ENCODE results near the gene LRMDA.

The LRMDA gene

DNA sequence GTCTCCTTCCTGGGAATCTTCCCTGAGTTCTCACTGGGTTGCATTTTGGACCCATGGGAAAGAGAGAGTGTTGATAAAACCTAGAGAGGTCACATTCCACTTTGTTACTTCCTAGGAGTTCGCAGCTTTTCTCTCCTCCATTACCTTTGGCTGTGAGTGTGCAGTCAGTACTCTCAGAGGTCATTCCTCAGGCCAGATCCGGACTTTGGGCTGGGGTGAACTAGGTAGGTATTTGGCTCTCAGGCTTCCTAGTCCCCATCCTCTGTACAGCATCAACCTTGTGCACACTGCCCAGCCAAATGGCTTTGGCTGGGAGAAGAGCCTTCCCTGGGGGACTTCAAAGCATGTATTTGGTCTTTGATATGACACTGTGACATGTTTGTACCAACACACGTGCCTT, 508.1 kb downstream of the LRMDA start:
- DNase-seq = no peak

DNA sequence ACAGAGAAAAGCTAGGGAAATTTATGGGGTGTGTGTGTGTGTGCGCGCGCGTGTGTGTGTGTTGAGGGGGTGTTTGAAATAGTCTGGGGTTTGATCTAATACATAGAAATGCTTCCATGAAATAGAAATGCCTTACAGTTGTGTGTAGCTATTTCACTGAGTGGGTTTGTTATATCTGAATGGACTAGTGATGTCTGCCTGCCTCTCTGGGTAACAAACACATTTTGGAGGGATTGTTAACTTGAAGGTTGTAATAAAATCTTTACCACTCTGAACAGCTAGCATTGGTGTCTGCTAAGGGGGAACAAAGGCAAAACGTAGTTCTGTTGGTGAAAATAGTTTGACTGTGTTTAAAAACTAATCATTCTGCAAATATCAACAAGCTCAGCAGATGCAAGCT, 509.3 kb downstream of the LRMDA start:
- DNase-seq = no peak

DNA sequence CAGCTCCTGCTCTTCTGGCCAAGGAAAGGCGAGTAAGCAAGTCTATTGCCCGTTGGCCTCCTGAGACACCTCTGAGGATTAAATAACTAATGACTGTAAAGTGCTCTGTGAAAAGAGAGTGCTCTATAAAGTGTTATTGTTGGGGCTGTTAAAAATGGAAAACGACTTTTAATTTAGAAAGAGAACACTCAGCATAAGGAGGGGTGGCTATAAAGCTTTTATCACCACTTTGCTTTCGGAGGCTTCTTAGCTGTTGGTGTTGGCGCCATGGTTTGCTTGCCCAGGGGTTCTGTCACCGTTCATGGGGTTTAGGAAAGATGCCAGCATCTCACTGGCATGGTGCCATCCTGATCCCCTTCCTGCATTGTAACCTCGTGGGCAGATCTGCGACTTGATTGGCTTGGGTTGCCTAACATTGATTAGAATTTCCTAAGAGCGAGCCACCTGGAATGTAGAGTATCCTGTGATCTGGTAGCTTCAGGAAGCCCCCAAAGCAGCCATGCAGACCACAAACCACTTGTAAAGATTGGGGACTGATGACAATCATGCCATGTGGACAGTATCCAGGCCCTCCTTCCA, 509.9 kb downstream of the LRMDA start:
- DNase-seq = peak; percentile 39

DNA sequence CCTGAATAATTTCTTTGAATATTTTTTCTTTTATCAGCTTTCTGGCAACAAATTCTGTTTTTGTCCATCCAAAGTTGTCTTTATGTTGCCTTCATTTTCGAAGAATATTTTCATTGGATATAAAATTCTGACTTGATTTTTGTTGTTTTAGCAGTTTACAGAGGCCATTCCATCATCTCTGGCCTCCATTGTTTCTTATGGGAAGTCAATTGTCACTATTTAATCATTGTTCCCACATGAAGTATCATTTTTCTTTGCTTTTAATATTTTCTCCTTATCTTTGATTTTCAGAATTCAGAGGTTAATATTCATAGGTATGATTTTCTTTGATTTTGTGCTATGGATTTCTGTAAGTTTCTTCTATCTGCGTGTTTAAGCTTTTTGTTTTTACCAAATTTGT, 512.6 kb downstream of the LRMDA start:
- no peak for DNase-seq

DNA sequence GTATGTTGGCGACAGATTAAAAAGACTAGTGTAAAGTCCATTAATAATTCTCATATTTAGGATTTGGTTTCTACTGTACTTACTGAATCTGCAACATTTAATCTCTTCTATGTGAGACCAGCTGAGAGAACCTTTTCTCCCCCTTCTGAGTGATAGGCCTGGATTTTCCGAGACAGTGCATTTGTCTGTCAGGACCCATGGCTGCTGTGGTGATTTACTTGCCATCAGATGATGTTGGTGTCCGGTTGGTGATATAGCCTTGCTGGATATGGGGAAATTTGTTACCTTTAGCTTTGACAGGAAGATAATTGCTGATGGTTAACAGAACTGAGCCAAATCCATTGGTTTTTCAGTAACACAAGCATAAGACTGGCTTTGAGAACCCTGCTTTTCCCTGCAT, 517.2 kb downstream of the LRMDA start:
- DNase-seq = no peak

DNA sequence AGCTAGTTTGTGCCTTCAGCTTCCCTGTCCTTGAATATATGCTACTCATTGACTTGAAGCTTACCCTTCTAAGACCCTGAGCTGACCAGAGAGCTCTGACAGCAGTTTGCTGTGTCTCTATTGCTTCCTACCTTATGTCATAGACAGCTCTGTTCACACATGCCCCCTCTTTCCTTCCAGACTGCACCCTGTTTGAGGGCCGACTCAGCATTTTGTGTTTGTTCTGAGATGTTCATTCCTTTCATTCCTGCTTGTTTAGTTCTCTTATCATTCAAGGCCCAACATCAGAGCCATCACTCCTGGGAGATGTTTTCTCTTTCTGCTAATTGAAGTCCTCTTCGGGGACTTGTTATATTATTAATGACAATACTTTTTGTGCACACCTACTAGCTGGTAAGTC, 518.9 kb downstream of the LRMDA start:
- DNase-seq = no peak

DNA sequence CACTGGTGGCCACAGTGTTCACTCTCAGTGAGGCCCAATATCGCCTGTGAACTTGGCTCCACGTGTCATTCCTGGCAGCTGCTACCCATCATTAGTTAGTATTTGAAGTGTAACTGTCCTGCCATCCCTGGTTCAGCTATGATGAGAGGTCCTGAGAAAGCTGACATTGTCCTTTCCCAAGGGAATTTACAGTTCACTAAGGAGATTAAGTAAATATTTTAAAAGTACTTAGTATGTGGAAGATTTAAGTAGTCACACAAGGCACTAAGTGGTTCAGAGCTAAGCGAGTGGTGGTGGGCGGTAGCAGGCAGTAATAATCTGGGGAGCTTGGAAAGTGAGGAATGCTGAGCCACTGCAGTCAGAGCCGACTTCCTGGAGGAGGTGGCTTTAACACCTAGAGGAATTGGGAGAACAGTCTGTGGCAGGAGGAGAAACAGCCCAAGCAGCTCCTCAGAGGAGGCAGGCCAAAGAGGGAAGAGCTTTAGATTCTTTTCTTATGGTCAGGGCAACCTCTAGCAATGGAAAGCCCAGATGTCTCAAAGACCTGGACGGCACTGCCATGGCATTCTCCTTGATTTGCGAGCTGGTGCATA, 519.7 kb downstream of the LRMDA start:
- no peak for DNase-seq

DNA sequence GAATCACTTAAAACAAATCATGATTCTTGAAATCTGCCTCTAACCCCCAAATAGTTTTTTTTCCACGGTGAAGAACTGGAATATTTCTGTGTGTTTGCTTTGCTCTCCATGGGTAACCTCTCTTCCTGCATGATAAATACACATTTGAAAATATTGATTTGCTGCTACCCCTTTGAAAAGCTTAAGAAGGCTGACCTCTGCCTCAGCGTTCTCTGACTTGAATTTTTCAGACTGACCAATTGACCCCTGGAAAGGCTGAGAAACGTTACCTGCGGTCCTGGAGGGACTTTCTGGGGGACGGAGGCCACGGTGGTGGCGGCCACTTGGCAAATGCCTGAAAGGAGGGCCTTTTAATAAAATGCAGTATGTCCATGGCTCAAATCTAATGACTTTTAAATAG, 520.2 kb downstream of the LRMDA start:
- DNase-seq = no peak

DNA sequence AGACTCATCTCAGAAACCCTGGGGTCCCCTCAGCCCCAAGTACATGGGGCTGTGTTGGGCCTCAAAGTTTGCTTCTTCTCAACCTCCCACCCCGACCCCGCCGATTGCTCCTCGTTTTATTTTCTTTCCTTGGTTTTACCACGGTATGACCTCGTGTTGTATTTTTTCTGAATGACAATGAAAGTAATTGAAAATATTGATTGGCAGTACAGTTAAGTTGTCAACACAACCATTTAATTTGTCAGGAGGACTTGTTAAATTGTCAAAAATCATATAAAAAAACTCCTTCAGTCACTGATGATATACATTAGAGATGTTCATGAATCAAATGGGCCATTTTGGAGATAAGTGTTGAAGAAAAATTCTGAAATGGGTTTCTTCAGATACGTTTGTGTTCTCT, 520.7 kb downstream of the LRMDA start:
- no peak for DNase-seq

DNA sequence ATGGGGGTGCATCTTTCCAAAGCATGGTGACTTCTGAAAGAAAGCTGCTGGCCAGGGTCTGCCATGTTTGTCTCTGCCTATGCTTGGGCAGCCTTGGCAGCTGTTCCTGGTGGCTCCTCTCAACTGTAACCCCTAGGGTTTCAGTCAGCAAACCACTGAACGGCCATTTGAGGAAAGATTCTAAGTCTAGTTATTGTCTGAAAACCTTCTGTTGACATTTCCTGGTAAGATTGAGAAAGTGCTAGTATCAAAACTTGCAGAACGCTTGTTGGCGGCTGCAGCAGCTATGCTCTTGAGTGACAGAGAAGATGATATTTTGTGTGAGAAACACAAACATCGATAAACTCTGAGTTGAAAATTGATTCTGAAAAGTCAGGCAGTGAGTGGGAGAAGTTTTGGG, 523.1 kb downstream of the LRMDA start:
- no peak for DNase-seq

DNA sequence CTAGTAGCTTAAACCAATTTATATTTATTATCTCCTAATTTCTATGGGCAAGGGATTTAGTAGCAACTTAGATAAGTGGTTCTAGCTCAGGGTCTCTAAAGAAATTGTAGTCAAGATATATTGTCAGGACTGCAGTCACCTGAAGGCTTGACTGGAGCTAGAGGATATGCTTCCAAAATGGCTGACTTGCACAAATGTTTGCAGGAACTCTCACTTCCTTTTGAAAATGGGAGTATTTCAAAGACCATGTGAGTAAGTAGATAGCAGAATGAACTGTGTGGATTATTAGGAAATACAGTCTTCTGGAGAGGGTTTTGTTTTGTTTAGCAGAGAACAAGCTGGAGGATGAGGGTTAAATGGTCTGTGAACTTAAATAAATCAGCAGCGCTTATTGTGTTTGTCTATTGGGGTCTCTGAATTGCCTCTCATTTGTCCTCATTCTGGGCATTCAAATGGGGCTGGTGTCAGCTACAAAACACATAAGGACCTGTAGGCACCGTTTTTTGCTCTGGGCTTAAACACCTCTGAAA, 524.6 kb downstream of the LRMDA start:
- no peak for DNase-seq

DNA sequence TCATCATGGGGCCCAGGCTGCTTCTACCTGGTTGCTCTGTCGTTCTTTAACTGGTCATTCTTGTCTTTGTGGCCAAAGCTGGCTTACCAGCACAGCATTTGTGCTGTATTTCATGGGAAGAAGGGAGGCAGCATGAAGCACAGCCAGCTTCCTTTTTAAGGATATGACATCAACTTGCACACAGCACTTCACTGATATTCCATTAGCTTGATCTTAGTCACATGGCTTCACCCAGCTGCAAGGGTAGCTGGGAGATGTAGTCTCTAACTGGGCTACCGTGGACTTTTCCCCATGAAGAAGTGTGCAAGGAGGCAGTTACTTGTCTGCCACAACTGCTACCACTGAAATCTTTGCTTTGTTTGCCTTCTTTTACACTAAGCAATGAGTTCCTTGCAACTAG, 525.2 kb downstream of the LRMDA start:
- no peak for DNase-seq

DNA sequence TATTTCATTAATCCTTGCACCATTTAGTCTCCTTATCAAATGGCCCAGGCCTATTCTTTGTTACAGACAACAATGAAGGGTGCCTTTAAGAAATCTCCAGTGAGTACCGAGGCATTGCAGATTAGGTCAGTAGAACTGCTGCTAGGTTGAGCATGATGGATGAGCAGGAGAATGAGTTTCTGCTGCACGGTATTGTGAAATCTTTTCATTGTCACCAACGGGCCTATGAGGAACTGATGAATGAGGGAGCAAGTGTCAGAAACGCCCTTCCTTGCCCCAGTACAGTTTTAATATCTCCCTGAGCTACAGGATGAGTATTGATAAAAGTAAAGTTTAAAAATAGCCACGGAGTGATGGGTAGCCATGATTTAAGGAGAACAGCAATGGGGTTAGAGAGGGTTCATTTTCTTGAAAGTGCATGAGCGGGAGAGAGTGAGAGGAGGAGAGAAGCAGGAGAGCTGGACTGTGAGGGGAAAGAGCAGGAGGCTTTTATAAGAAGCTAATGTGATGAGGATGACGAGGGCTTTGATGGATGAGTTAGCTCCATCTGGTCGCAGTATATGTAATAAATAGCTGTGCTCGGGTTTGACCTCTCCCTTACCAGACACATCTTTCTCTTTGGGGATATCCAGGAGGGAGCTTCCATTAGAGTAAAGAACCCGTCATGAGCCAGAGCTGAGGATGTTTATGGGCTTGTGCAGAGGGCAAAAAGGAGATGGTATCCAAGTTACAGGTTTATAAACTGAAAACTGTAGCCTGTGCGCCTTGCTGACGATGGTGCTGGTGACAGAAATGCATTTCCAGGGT, 526.1 kb downstream of the LRMDA start:
- no peak for DNase-seq

DNA sequence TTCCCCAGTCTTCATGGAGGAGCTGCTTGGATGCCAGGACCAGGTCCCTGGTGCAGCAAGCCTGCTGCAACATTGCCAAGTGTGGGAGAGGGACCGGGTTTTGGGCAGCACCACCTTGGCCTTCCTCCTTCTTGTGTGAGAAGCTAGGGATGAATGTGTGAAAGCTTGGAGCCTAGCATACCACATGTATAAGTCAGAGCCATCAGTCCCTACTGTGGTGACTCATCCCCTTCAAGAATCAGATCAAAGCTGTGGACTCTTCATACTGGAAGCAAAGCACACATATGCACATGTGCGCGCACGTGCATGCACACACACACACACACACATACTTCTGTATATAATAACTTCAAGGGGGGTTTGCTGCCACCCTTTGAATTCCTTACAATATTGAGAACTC, 527.8 kb downstream of the LRMDA start:
- no peak for DNase-seq

DNA sequence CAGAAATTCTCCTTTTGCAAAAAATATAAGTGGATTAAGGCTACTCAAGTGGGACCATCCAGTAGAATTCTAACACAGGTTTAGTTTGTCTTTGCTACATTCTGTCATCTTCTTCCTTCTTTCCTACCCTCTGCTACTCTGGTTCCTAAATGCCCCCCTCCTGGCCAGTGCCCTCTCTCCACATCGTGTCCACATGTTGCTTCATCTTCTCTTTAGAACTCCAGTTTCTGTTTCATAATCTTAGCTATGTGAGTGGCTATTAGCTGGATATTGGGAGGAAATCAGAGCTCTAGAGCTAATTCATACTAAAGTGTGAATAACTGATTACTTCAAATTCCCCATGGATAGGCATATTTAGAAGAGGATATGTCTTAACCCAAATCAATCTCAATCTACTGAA, 528.5 kb downstream of the LRMDA start:
- DNase-seq = no peak

DNA sequence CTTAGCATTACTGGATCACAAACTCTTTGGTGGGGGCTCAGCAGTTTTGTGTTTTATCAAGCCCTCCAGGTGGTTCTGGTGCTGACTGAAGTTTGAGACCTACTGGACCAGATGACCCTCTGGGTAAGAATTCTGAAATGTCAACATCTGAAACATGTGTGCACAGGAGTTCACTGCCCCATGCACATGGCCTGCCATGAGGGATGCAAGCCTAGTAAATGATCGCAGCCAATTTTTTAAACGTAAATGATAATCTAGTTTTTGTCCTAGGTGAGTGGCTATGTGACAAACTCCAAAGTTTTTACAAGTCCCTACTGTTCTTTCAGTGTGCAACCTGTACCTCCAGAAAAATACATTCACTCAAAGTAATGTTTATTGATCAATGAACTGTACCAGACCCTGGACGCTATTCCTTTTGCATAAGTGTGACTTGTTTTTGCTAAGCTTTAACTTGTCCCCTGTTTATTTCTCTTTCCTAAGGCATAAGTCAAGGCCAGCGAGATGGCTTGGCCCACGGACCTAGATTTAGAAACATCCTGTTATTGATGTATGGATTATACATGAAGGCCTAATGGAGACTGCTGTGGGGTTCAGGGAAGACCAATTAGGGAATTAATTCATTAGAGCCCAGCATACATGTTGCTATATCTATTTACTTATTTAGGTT, 531.1 kb downstream of the LRMDA start:
- no peak for DNase-seq

DNA sequence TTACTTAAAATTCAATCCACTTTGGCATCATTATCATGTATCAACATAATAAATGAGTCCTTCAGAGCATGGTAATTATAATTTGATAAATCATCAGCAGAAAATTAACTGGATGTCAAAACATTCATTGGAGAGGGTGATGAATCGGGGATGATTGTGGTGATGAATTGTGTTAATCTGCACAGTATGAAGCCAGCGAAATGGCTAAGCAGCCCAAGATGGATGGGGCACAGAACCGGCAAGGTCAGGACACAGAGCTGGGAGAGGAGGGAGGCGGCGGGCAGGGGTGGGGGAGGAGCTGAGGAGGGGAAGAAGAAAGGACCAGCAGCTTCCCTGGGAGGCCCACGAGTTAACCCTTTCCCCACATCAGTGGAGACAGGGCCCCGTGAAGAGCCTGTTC, 536.1 kb downstream of the LRMDA start:
- DNase-seq = no peak

DNA sequence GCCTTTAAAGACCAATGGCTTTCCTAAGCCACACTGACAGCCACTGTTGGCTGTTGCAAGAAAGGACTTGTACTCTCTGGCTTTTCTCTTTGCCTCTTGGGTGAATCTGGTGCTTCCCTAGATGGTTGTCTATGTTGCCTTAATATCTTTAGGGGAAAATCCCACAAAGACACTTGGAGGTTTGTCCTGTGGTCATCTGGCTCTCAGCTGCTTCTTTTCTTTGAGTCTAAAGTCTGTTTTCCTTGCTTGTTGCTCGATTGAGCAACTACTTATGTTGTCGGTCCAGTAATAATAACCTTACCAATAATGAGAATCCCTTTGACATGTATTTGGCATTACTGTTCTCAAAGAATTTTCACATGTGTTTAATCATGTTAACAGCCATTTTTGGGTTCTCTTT, 537.6 kb downstream of the LRMDA start:
- DNase-seq = no peak

DNA sequence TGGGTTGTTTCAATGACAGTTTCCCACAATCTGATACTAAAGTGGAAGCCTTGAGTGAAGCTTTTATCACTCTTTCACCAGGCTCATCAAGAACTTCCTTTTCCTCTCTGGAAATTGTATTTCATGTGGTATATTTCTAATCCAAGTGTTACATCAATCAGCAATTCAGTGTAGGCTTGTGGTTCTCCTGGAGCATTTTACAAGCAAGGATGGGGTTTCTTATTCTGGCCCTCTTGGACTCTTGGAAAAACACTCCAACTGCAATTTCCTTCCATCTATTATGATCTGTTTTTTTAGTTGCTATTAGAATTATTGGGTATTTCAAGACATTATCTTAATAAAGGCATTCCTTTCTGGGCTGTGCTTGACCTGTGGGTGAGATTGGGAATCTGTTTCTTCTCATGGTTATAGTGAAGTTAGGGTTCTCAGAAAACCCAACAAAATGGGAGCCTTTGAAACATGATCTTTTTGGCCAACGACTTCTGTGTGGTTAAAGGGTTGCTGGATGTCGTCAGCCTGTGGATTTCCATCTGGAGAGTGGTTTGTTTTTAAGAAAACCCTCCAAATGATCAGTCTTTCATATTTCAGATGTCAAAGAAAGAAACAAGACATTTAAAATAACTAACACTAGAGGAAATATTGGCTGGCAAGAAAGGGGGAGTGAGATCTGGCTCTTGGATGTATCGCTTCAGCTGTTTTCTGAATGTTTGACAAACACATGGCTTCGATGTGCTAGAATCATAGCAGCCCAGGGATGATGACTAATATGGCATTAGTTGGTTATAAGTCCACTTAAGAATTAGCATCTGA, 540.2 kb downstream of the LRMDA start:
- DNase-seq = no peak

DNA sequence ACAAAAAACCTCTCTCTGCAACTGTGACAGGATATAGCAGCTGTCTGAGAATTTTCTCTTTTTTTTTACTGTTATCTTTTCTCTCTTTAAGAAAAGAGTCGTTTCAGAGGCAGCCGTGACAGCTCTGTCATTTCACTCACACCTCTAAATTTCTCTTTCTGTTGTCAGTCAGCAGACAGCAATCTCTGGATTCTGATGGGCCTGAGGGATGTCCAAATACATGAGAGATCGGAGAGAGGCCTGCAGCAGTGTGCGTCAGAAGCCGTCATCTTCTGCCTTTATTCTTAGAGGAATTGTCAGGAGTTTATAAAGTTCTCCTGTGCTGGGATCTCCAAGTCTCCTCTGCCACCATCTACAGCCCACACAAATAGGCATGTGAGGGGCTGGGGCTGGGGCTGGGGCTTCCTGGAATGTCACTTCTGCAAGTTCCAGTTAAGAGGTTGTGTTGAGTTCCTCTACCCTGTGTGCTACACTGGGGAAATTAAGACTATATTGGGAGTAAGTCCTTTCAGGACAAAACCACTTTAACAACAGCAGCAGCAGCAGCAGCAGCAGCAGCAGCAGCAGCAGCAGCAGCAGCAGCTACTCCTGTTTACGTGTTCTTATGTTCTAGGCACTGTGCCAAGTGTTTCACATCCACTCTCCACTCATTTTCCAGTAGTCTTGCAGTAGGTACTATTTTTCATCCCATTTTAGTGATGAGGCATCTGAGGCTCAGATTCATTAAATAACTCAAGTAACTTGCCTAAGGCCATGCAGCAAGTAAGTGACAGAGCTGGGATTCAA, 541.3 kb downstream of the LRMDA start:
- no peak for DNase-seq

DNA sequence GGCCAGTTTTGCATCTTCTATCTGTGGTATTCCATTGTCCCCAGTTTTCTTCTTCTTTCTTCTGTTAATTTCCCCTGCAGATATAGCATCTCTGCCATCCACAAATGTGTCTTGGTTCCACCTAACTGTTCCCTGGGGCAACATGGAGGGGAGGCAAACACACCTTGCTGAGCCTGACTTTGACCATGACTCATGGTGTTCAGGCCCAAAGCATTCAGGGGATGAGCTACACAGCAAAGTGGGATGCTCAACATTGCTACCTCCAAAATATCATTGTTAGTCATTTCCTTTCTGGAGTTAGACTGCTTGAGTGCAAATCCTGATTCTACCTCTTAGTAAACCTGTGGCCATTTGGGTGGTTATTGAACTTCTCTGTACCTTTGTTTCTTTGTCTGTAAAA, 542.7 kb downstream of the LRMDA start:
- no peak for DNase-seq

DNA sequence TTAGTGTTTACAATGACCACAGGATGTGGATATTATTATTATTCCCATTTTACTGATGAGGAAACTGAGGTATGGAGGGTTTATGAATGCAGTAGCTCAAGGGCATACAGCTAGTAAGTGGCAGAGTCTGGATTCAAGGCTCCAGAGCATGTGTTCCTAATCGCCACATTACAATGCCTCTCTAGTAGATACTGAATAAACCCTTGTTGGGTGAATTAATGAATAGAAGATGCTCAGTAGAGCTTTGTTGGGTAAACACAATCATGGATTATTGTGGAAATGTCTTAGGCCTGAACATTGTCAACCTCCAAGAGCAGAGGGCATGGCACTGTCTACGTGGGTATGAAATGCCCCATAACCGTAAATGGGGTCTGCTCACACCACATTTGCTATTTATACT, 545.3 kb downstream of the LRMDA start:
- no peak for DNase-seq
